ENCODE data around the gene PHAF1. TPM values are rescaled to one million over a fixed set of nuclear protein-coding genes. Genes with fewer than 3 reads are reported as not detected.

Gene PHAF1
- total and polyA plus RNA-seq, 2 of the 8 experiments (the other 6 are each of a cell fraction or from before 2014, with no cell fraction given) = 18.6 to 26.4 TPM

DNA sequence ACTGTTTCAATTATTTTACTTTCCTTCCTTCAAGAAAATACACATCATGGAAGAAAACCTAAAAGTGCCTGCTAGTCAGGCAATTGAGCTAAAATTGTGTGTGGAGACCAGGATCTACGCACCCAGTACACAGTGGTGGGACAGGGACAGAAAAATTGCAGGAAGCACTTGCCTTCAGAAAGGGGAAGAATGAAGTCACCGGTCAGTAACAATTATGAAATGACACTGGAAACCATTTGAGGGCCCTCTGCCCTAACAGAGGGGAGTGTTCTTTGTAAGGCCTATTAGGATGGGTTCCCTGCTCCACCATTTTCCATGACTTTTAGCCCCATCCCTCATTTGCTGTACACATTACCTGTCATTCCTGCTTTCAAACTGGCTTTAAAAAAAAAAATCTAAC lies 4.5 kb upstream of the PHAF1 start:
- Histone ChIP-seq H2AK5ac (ENCODE audit: low read depth, low read length) (no peak overlapping the region), H2BK15ac (ENCODE audit: low read length) (no peak overlapping the region), H3K9me3 (ENCODE audit: insufficient read depth in 2 of 2, low read depth in 1 of 2, low read length in 1 of 2) (no peaks in the 10 kb centered on the region), H3K27ac (ENCODE audit: low read depth, low read length) (no peak overlapping the region), H3K79me2 (ENCODE audit: control insufficient read depth in 1 of 2, insufficient read depth in 2 of 2, low read length in 2 of 2) (0 out of 4 replicates have a peak, but pooled peaks cover 0 to 2% of the 10 kb centered on the region in 2 experiments), H4K20me1 (replicated peaks in 1 of 2; ENCODE audit: control insufficient read depth in 1 of 2, insufficient read depth in 2 of 2, low read length in 2 of 2) (no peaks in the 10 kb centered on the region), H2AFZ (ENCODE audit: low read length) (no peak overlapping the region), H3K4ac (replicated peaks; ENCODE audit: insufficient read length, low read depth, low read length) (no peak overlapping the region), H3K79me1 (ENCODE audit: low read depth, low read length) (no peaks in the 10 kb centered on the region), H3K18ac (ENCODE audit: extremely low read depth, low read length) (no peak overlapping the region), H4K91ac (replicated peaks; ENCODE audit: insufficient read length, low read length) (no peak overlapping the region), H3K4me3 (ENCODE audit: extremely low read depth in 1 of 4, insufficient read depth in 2 of 4, low read depth in 3 of 4, low read length in 4 of 4) (no peak overlapping the region), H3K23ac (ENCODE audit: insufficient read length) (no peak overlapping the region), H2BK12ac (ENCODE audit: low read depth, low read length) (no peak overlapping the region), H2BK5ac (ENCODE audit: low read depth, low read length) (no peak overlapping the region), H3K36me3 (ENCODE audit: control insufficient read depth in 2 of 4, insufficient read depth in 4 of 4, low read length in 3 of 4) (no peaks in the 10 kb centered on the region; a peak in 1 of 8 replicates), H3K56ac (replicated peaks; ENCODE audit: insufficient read length, low read depth, low read length) (no peak overlapping the region), H3K4me1 (replicated peaks in 1 of 4; ENCODE audit: control insufficient read depth in 3 of 4, insufficient read depth in 4 of 4, low read length in 3 of 4) (peaks cover 0 to 7% (median 5%) of the 10 kb centered on the region in 4 experiments; a peak in 3 of 7 replicates), H3K9ac (replicated peaks in 1 of 4; ENCODE audit: extremely low read depth in 1 of 4, low read depth in 3 of 4, low read length in 3 of 4) (no peak overlapping the region), H3K27me3 (replicated peaks in 1 of 4; ENCODE audit: control insufficient read depth in 3 of 4, extremely low read depth in 1 of 4, insufficient read depth in 3 of 4, low read length in 3 of 4) (peaks cover 0 to 4% (median 1%) of the 10 kb centered on the region in 4 experiments; a peak in 2 of 7 replicates), H2BK120ac (replicated peaks; ENCODE audit: low read depth, low read length) (no peak overlapping the region), H4K5ac (ENCODE audit: insufficient read length, low read depth, low read length) (no peak overlapping the region), H3K4me2 (ENCODE audit: insufficient read depth in 1 of 2, low read depth in 2 of 2, low read length in 2 of 2) (no peak overlapping the region), H4K8ac (ENCODE audit: extremely low read depth, insufficient read depth, low read length) (no peak overlapping the region), H2BK20ac (ENCODE audit: low read length) (no peak overlapping the region), H3K23me2 (ENCODE audit: low read depth, low read length) (peaks cover 8% of the 10 kb centered on the region), H3K14ac (ENCODE audit: insufficient read length) (no peak overlapping the region)
- FAIRE-seq (no peak), DNase-seq (ENCODE audit: low read depth in 1 of 2, low spot score in 2 of 2) (no peak)
- 92% methylated on average over 2 of the region's 2 CpGs; no CpG with 5 or more reads in 1 of the 2 experiments for WGBS, 2 experiments (ENCODE audit: extremely low coverage in 1 of 2, insufficient coverage in 1 of 2, insufficient read length in 1 of 2, insufficient replicate concordance in 2 of 2, low coverage in 1 of 2, low lambda C conversion rate in 2 of 2, missing lambda C conversion rate in 1 of 2)
- ChIA-PET CTCF (ENCODE audit: partially characterized antibody) (interaction anchor here (0.5 to 12.0 kb wide), 18 partner anchors 10 to 1056 kb away, joined by 3 to 164 read pairs (median 4); no protein-coding TSS in a partner anchor), POLR2A (ENCODE audit: partially characterized antibody) (interaction anchor here (1.5 kb wide), 1 partner anchor 89 kb away, joined by 4 read pairs; no protein-coding TSS in a partner anchor)
- TF ChIP-seq, protein P1, sequence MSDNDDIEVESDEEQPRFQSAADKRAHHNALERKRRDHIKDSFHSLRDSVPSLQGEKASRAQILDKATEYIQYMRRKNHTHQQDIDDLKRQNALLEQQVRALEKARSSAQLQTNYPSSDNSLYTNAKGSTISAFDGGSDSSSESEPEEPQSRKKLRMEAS (IDR thresholded peaks at IDR 0.05) = no peak
- TF ChIP-seq EZH2 (IDR thresholded peaks at IDR 0.05; ENCODE audit: low read depth, low read length, severe bottlenecking) (no peak), RNF2 (IDR thresholded peaks at IDR 0.05; ENCODE audit: borderline replicate concordance, low read depth, low read length, missing control alignments, poor library complexity, severe bottlenecking) (no peak), HDAC2 (IDR thresholded peaks at IDR 0.05; ENCODE audit: borderline replicate concordance in 1 of 2, low read depth in 2 of 2, low read length in 2 of 2) (no peak), RBBP5 (IDR thresholded peaks at IDR 0.05; ENCODE audit: borderline replicate concordance, low read depth, low read length) (no peak), POLR2AphosphoS5 (IDR thresholded peaks at IDR 0.05; ENCODE audit: low read depth, low read length) (no peak), CBX5 (IDR thresholded peaks at IDR 0.05; ENCODE audit: low read depth, low read length) (no peak), GABPA (IDR thresholded peaks at IDR 0.05; ENCODE audit: borderline replicate concordance, insufficient read depth, low read length) (no peak), TCF12 (IDR thresholded peaks at IDR 0.05; ENCODE audit: low read depth, low read length) (no peak)
- TF ChIP-seq, protein P2, sequence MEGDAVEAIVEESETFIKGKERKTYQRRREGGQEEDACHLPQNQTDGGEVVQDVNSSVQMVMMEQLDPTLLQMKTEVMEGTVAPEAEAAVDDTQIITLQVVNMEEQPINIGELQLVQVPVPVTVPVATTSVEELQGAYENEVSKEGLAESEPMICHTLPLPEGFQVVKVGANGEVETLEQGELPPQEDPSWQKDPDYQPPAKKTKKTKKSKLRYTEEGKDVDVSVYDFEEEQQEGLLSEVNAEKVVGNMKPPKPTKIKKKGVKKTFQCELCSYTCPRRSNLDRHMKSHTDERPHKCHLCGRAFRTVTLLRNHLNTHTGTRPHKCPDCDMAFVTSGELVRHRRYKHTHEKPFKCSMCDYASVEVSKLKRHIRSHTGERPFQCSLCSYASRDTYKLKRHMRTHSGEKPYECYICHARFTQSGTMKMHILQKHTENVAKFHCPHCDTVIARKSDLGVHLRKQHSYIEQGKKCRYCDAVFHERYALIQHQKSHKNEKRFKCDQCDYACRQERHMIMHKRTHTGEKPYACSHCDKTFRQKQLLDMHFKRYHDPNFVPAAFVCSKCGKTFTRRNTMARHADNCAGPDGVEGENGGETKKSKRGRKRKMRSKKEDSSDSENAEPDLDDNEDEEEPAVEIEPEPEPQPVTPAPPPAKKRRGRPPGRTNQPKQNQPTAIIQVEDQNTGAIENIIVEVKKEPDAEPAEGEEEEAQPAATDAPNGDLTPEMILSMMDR (IDR thresholded peaks at IDR 0.05; ENCODE audit: control extremely low read depth in 1 of 3, insufficient read depth in 1 of 3, low read depth in 1 of 3, low read length in 3 of 3) = no peak

All from H1 (cell line).